Brain microvascular endothelial cell (primary cell): Measurements from ENCODE around the gene CAMK1D.

Experiments used
- DNase-seq: peaks from one replicate; pipeline ENCODE4 v3.0.0-alpha.2; 2020
- H3K27ac ChIP-seq: fragments of 250-450 bp; sonication (Bioruptor Pico); 2 replicates; pipeline ENCODE4 v1.5.1; 2020; ENCODE audit warnings: mild to moderate bottlenecking, moderate library complexity
- H3K27me3 ChIP-seq: fragments of 250-450 bp; sonication (Bioruptor Pico); replicated peaks from 2 replicates; pipeline ENCODE4 v1.5.1; 2020; ENCODE audit warnings: mild to moderate bottlenecking
- H3K36me3 ChIP-seq: fragments of 250-450 bp; sonication (Bioruptor Pico); replicated peaks from 2 replicates; pipeline ENCODE4 v1.5.1; 2020; ENCODE audit warnings: mild to moderate bottlenecking
- H3K4me3 ChIP-seq: 2 replicates; pipeline ENCODE4 v1.5.1; 2011; ENCODE audit warnings: low read depth, mild to moderate bottlenecking, control low read depth, low read length, moderate library complexity
- in situ Hi-C: cut with HindIII; loops from 2 replicates; pipeline ENCODE4 v1.10.0; 2017; ENCODE audit warnings: low sequenced_read_pairs, low pct_ligation_motif_present
- TF ChIP-seq, protein P1 (sequence below): IDR thresholded peaks from 2 replicates; pipeline ENCODE4 v1.5.1; 2011; ENCODE audit warnings: low read depth, mild to moderate bottlenecking, moderate library complexity, low read length, control low read depth, inconsistent platforms; ENCODE audit errors: missing control alignments

Gene CAMK1D

DNA sequence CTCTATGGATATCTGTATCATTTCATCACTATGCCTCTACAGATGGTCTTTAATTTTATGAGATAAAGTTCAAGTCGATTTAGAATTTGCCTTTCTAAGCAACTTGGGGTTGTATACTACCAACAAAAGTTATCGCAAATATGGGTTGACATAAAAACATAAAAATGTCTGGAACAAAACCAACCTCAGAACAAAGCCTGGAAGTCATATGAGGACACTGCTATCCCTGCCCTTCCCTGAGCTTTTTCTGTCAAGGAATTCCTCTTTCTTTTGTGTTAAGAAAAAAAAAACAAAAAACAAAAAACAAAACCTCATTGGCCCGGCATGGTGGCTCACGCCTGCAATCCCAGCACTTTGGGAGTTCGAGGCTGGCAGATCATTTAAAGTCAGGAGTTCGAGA is 319.3 kb downstream of the CAMK1D start:
- Histone ChIP-seq H3K27me3 (no peaks in the 10 kb centered on the region), H3K4me3 (no peak overlapping the region), H3K27ac (no peak overlapping the region), H3K36me3 (no peaks in the 10 kb centered on the region)
- in situ Hi-C loops = loop anchor here (25.0 kb wide), 1 partner anchor 406 kb away; no protein-coding TSS in a partner anchor
- DNase-seq = no peak
- TF ChIP-seq, protein P1, sequence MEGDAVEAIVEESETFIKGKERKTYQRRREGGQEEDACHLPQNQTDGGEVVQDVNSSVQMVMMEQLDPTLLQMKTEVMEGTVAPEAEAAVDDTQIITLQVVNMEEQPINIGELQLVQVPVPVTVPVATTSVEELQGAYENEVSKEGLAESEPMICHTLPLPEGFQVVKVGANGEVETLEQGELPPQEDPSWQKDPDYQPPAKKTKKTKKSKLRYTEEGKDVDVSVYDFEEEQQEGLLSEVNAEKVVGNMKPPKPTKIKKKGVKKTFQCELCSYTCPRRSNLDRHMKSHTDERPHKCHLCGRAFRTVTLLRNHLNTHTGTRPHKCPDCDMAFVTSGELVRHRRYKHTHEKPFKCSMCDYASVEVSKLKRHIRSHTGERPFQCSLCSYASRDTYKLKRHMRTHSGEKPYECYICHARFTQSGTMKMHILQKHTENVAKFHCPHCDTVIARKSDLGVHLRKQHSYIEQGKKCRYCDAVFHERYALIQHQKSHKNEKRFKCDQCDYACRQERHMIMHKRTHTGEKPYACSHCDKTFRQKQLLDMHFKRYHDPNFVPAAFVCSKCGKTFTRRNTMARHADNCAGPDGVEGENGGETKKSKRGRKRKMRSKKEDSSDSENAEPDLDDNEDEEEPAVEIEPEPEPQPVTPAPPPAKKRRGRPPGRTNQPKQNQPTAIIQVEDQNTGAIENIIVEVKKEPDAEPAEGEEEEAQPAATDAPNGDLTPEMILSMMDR = no peak

DNA sequence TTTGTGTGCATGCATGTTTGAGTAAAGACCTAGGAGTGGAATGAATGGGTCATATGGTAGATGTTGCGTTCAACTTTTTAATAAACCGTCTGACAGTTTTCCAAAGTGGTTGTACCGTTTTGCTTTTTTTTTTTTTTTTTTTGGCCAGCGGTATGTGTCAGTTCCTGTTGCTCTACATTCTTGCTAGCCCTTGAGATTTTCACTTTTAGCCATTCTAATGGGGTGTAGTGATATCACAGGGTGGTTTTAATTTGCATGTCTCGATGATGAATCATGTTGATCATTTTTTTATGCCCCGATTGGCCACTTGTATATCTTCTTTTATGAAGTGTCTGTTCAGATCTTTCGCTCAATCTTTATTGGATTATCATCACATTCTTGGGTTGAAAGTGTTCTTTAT is 320.7 kb downstream of the CAMK1D start:
- TF ChIP-seq, protein P1 = no peak
- Histone ChIP-seq H3K4me3 (no peak overlapping the region), H3K27ac (no peak overlapping the region), H3K36me3 (no peaks in the 10 kb centered on the region), H3K27me3 (no peaks in the 10 kb centered on the region)
- in situ Hi-C loops = loop anchor here (25.0 kb wide), 1 partner anchor 408 kb away; no protein-coding TSS in a partner anchor
- no peak for DNase-seq

DNA sequence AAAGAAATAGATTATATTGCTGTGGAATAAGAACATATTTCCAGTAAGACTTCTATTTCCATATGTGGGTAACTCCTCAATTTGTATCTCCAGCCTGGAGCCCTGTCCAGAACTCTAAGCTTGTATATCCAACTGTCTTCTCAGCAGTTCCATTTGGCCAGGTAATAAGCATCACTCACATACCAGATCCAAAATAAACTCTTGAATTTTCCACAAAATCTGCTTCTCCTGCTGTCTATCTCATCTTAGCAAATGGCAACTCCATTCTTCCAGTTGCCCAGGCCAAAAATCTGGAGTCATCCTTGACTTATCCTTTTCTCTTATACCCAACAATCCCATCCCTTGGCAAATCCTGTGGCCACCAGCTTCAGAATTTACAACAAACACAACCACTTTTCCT is 325.8 kb downstream of the CAMK1D start:
- no peak for DNase-seq
- Histone ChIP-seq H3K27me3 (no peaks in the 10 kb centered on the region), H3K4me3 (no peak overlapping the region), H3K27ac (no peak overlapping the region), H3K36me3 (no peaks in the 10 kb centered on the region)
- in situ Hi-C loops = no loop called here
- TF ChIP-seq, protein P1 = no peak

DNA sequence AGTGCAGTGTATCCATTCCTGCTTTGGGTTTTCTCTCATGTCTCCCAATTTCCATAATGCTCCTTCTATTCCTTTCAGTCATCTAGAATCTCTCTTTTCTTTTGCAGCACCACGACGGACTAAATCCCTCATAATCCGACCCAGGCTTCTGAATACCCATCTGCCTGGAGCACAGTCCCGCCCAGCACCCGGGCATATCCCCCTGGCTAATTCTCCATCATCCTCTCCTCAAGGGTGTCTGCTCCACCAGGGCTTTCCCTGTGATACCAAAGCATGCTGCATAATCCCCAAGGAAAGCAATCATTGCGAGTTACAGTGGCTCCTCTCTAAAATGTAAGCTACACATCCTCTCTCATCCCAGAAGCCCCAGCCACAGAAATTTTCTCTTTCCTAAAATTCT is 330.3 kb downstream of the CAMK1D start:
- in situ Hi-C loops = no loop called here
- no peaks in the 10 kb centered on the region for H3K27me3 ChIP-seq
- DNase-seq = no peak
- no peak overlapping the region for H3K4me3 ChIP-seq
- H3K27ac ChIP-seq = no peak overlapping the region
- H3K36me3 ChIP-seq = no peaks in the 10 kb centered on the region
- TF ChIP-seq, protein P1 = no peak

DNA sequence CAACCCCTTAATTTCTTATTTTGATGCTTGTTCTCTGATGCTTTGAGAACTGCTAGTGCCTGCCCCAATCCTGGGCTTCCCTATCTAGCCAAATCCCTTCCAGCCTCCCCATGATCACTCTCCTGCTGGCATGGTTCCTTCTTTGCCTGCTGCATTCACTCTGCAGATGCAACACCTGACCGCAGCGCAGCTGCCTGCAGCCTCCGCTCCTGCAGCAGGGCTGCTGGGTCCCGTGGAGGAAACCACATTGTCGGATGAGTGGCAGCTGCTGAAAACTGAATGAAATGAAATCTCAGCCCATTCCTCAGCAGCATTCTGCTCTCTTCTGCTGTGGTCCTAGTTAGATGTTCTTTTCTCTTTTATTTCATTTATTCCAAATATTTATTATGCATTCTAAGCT is 331.9 kb downstream of the CAMK1D start:
- TF ChIP-seq, protein P1 = no peak
- no peaks in the 10 kb centered on the region for H3K36me3 ChIP-seq
- H3K27me3 ChIP-seq = no peaks in the 10 kb centered on the region
- in situ Hi-C loops = no loop called here
- no peak overlapping the region for H3K4me3 ChIP-seq
- DNase-seq = no peak
- H3K27ac ChIP-seq = no peak overlapping the region

DNA sequence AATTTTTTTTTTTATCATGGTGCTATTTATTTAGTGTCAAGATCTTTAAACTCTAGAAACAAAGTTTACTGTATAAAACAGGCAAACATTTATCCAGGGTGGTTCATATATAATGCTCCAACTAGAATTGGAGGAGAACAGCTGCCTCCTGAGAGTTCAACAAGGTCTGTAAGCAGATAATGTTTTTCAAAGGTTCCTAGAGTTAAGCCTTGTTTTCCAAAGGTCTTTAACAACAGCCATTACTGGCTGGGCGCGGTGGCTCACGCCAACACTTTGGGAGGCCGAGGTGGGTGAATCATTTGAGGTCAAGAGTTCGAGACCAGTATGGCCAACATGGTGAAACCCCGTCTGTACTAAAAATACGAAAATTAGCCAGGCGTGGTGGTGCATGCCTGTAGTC is 335.4 kb downstream of the CAMK1D start:
- DNase-seq = no peak
- Histone ChIP-seq H3K27ac (peak overlapping the region; percentile 30), H3K36me3 (no peaks in the 10 kb centered on the region), H3K27me3 (no peaks in the 10 kb centered on the region), H3K4me3 (no peak overlapping the region)
- TF ChIP-seq, protein P1 = no peak
- in situ Hi-C loops = no loop called here
